HG03342 (cell line): ENCODE results near the gene NPPA.
"Not testable (repeated sequence)": the region's sequence is repeated elsewhere in the genome, so short reads cannot be mapped to it uniquely, and the experiment has no call there.

Experiments used
- ATAC-seq: cut with Tn5 transposase; IDR thresholded peaks from one replicate; pipeline ENCODE4 v1.9.1; 2021; ENCODE audit warnings: mild to moderate bottlenecking, moderate library complexity; ENCODE audit not compliant: unreplicated experiment

NPPA gene

DNA sequence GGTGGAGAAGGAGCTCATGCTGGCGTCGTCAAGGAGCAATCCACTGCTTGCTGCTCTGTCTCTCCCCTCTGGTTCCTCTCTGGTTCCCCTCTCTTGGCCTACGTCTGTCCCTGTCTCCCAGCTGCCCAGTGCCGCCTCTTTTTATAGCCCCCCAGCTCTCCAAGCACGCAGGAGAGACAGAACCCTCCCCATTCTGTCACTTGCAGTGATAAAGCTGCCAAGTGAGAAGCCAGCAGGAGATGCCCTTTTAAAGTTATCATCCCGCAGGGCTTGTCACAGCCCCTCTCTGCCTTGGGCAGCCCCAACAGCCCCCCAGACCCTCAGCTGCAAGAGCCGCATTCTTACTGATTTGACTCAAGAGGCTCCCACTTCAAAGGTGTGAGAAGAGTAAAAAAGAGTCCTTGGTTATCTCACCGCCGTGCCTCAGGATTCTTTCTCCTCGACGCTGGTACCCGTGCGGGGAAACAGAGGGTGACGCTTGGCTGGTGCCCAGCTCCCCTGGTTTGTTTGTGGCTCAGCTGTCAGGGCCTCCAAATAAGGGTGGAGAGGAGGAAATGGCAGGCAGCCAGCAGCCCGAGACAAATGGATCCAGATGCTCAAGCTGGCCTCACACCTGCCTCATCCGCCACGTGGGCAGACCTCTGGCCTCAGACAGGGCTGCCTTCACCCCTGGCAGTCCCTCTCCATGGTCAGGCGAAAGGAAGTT is at the start of gene NPPA:
Gene NPPA (minus strand): TSS at position 117 of the 706 bp plus-strand sequence. CDS start 99 bp downstream, at position 18.
- no peak for ATAC-seq

GRCh38 chr1:11894501-11894900 is 46.9 kb upstream of the NPPA start:
- not testable (repeated sequence) for ATAC-seq

- ATAC-seq = peak; percentile 61
Observed at GRCh38 chr1:11893907-11894251, 46.3 kb upstream of the NPPA start.

- ATAC-seq = no peak
Observed at GRCh38 chr1:11891433-11892186, 44.0 kb upstream of the NPPA start.

DNA sequence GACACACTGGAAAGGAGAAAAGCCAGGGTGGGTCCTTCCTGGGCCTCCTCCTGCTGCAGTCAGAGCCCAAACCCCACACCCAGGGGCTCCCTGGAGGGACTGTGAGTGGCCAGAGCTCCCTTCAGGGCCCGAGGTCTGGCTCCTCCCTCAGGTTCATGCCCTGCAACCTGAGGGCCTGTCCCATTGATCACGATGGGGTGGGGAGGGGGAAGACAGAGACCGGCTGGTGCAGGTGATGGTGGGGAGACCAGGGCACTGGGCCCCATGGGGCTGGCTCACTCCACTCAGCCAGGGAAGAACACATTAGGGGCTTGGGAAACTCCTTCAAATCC is 41.3 kb upstream of the NPPA start:
- no peak for ATAC-seq

GRCh38 chr1:11888206-11888876 is 40.8 kb upstream of the NPPA start:
- ATAC-seq = no peak

DNA sequence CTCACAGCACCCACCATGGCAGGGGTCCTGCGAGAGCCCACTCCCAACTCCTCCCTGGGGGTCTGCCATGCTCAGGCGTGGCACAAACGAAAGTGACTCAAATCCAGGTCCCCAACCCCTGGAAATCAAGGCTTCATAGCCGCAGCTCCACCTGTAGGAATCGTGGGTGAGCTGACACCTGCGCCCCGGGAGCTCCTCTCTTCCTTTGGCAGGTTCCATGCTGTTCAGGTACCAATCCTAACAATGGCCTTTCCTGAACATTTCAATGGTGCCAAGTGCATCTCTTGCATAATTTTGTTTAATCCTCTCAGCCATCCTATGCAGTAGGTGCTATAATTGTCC is 40.1 kb upstream of the NPPA start:
- ATAC-seq = no peak

DNA sequence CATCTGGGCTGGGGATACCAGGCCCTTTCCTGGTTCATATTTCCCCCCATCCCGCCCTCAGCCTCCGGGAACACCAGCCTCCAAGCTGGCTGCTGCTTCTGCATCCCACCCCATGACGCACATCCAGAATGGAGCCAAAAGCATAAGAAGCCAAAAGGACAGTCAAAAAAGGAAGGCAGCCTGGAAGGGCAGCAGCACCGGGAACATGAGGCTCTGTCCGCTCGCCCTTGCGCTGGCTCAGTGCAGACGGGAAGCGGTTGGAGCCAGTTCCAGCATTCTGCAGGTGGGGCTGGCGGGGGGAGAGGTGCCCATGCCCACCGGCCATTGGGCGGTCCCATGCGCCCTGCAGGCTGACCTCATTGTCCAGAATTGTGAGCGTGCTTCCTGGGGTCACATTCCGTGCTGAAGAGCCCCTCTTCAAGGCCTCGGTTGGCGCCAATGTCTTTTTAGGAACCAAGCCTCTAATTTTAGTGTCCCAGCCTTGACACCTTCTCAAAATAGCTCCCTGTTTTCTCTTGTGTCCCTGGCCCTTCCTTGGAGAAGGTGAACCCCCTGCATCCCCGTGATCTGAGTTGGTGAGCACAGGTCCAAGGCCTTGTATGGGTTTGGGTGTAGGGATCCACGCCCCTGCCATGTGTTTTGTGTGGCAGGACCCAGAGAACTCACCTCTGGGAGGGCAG is 39.5 kb upstream of the NPPA start:
- ATAC-seq = no peak

- ATAC-seq = no peak
Observed at GRCh38 chr1:11885916-11886315, 38.3 kb upstream of the NPPA start.

DNA sequence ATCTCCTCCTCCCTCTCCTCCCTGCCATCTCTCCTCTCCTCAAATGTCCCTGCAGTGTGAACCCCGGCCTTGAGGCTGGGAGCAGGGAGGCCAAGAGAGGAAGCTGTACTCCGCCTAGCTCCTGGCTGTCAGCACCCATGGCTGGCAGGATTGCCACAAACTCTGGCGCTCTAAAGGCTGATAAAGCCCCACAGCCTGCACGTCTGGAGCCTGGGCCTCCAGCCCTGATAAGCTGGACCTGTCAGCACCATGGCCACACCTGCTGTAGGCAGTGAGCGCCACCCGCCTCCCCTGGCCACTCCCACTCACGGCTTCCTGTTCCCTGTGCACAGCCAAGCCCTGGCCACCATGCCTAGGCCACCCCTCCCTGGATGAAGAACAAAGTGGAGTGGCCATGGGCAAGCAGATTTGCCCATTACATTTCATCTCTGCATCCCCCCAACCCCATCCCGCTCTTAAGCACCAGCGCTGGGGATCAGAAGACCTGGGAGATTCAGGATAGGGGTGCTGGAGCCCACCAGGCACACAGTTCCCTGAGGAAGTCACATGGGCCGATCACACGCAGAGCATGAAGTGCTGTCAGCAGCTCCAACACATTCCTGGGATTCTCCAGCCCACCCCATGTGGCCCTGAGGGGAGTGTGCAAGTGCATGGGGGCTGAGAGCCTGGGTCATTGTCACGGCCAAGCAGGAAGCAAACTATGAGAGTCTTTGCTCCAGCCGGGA is 35.4 kb upstream of the NPPA start:
- no peak for ATAC-seq

GRCh38 chr1:11881749-11882441 is 34.3 kb upstream of the NPPA start:
- no peak for ATAC-seq

DNA sequence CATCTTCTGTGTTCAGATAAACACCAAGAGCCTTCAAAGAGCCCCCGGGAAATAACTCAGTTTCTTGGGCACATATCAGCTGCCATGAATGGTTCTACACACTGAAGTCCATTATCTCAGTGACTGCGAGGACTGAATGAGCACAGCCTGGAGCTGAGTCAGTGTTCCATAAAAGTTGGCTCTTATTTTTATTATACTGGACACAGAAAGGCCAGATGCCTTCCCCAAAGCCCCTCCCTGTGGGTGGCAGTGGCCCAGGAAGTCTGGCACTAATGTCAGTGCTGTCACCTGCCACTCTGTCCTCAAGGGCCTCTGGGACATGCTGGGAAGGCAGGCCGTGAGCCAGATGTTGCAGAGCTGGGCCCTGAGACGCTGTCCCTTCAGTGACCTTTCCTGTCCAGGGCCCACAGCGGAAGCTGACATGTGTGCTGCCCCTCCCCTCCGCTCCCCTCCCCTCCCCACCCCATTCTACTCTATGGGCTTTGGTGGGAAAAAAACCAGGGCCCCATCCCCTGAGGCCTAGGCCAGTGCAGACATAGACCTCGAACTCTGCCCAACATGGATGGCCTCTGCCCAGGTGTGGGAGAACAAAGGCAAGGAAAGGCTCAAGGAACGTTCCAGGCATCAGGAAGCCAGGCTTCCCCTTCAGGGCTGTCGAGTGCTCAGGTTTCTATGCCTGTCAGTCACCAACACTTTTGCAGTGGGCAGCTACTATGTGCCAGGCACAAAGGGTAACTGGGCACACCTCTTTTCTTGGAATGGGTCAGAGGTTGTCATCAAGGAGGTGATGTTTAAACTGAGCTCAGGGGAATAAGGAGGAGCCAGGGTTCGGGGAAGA is 33.5 kb upstream of the NPPA start:
- ATAC-seq = no peak

GRCh38 chr1:11880181-11880575 is 32.6 kb upstream of the NPPA start:
- ATAC-seq = no peak

- no peak for ATAC-seq
Observed at GRCh38 chr1:11879311-11880180, 32.0 kb upstream of the NPPA start.

- ATAC-seq = no peak
Observed at GRCh38 chr1:11878891-11879190, 31.3 kb upstream of the NPPA start.

DNA sequence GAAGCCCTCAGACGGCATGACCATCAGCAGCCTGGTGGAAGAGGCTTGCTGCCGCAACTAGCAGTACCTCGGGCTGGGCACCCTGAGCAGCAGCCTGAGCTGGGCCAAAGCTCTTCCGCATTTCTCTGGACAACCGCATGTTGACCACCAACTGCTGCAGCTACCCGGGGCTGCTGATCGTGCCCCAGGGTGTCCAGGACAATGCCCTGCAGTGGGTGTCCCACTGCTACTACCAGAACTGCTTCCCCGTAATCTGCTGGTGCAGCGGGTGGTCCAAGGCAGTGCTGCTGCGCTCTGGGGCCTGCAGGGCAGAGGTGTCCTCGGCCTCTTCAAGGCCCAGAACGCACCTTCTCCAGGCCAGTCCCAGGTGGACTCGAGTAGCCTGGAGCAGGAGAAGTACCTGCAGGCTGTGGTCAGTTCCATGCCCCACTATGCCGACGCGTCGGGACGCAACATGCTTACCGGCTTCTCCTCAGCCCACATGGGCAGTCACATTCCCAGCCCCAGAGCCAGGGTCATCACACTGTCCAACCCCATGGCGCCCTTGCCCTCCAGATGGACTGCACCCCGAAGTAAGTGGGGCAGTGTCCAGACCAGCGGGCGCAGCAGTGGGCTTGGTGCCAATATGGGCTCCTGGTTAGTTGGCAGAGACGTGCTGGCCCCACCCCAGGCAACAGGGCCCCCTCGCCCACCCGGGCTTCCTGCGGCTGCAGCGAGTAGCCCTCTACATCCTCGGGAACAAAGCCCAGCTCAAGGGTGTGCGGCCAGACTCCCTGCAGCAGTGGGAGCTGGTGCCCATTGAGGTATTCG is 30.7 kb upstream of the NPPA start:
- ATAC-seq = no peak

- no peak for ATAC-seq
Observed at GRCh38 chr1:11877074-11877473, 29.5 kb upstream of the NPPA start.

DNA sequence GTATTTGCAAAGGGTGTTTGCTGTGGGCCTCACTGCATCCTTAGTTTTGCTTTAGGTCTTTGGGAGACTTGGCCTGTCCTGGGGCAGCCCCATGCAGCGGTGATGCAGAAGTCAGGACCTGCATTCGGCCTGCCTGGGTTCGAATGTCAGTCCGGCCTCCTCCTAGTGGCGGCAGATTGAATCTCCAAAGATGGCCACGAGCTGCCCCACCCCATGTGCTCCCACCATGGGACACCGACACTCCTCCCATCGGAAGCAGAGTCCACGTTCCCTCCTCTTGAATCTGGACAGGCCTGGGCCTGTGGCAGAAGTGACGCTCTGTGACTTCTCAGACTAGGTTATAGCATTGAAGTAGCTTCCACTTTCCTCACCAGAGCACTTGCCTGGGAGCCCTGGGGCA is 27.5 kb upstream of the NPPA start:
- no peak for ATAC-seq
